Measurements from ENCODE around the gene LRCH4.

GRCh38 chr7:100577507-100577906, 8.4 kb downstream of the LRCH4 start:
- TF ChIP-seq, protein P1, sequence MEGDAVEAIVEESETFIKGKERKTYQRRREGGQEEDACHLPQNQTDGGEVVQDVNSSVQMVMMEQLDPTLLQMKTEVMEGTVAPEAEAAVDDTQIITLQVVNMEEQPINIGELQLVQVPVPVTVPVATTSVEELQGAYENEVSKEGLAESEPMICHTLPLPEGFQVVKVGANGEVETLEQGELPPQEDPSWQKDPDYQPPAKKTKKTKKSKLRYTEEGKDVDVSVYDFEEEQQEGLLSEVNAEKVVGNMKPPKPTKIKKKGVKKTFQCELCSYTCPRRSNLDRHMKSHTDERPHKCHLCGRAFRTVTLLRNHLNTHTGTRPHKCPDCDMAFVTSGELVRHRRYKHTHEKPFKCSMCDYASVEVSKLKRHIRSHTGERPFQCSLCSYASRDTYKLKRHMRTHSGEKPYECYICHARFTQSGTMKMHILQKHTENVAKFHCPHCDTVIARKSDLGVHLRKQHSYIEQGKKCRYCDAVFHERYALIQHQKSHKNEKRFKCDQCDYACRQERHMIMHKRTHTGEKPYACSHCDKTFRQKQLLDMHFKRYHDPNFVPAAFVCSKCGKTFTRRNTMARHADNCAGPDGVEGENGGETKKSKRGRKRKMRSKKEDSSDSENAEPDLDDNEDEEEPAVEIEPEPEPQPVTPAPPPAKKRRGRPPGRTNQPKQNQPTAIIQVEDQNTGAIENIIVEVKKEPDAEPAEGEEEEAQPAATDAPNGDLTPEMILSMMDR (IDR thresholded peaks at IDR 0.05), result no peak
- TF ChIP-seq POLR2AphosphoS5 (IDR thresholded peaks at IDR 0.05), result no peak
- TF ChIP-seq POLR2A (IDR thresholded peaks at IDR 0.05; ENCODE audit: low read depth), result no peak
- TF ChIP-seq EP300 (IDR thresholded peaks at IDR 0.05), result no peak

All from esophagus muscularis mucosa (tissue), 4 donors.